Measurements from ENCODE around the gene SUCO. TPM values are rescaled to one million over a fixed set of nuclear protein-coding genes. Genes with fewer than 3 reads are reported as not detected.

Gene SUCO
- total RNA-seq, 4 donors from 2014 or later = 34.7 to 67.9 (median 37.7) TPM

- no peak for TF ChIP-seq POLR2A (IDR thresholded peaks at IDR 0.05)
- no peak for TF ChIP-seq CTCF (IDR thresholded peaks at IDR 0.05)
- no peaks in the 10 kb centered on the region for H3K9me3 ChIP-seq
- H3K27me3 ChIP-seq = no peaks in the 10 kb centered on the region
- no peak overlapping the region for H3K4me3 ChIP-seq (replicated peaks in 1 of 3)
- no peak overlapping the region for H3K27ac ChIP-seq
- DNase-seq = no peak
- H3K4me1 ChIP-seq = no peaks in the 10 kb centered on the region
- intact Hi-C loops (cut with DNase I) = no loop called here
- peaks cover 8 to 12% of the 10 kb centered on the region in 2 donors for H3K36me3 ChIP-seq
Measured at GRCh38 chr1:172607145-172607544, 74.2 kb downstream of the SUCO start.

GRCh38 chr1:172608098-172608601 is 75.2 kb downstream of the SUCO start:
- WGBS, 2 donors = 86 to 88% methylated on average over 4 of the region's 4 CpGs
- peaks cover 8 to 12% of the 10 kb centered on the region in 2 donors for H3K36me3 ChIP-seq
- H3K4me1 ChIP-seq = no peaks in the 10 kb centered on the region
- H3K4me3 ChIP-seq (replicated peaks in 1 of 3) = no peak overlapping the region
- TF ChIP-seq POLR2A (IDR thresholded peaks at IDR 0.05) (no peak), CTCF (IDR thresholded peaks at IDR 0.05) (no peak)
- H3K27me3 ChIP-seq = no peaks in the 10 kb centered on the region
- H3K27ac ChIP-seq = no peak overlapping the region
- no peaks in the 10 kb centered on the region for H3K9me3 ChIP-seq
- intact Hi-C loops (cut with DNase I) = no loop called here
- DNase-seq = no peak

DNA sequence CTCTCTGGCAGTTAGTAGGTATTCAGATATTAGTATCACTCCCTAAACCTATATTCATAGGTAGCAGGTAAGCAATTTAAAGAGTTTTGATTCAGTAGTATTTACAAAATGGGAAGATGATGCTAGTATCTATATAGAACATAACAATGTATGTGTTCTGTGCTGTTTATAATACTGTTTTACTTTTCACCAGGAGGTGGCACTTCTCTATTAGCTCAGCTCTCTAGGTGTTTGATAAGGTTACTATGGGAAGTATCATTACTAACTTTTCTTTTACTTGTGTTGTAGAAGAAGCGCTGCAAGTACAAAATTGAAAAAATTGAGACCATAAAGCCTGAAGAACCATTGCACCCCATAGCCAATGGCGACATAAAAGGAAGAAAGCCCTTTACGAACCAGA is 76.6 kb downstream of the SUCO start:
- Histone ChIP-seq H3K4me1 (no peaks in the 10 kb centered on the region), H3K27me3 (no peaks in the 10 kb centered on the region), H3K9me3 (no peaks in the 10 kb centered on the region), H3K27ac (no peak overlapping the region), H3K4me3 (replicated peaks in 1 of 3) (no peak overlapping the region), H3K36me3 (peaks cover 8 to 12% of the 10 kb centered on the region in 2 donors)
- TF ChIP-seq POLR2A (IDR thresholded peaks at IDR 0.05) (no peak), CTCF (IDR thresholded peaks at IDR 0.05) (no peak)
- intact Hi-C loops (cut with DNase I) = no loop called here
- WGBS, 2 donors = 95 to 97% methylated on average over 3 of the region's 3 CpGs
- no peak for DNase-seq

GRCh38 chr1:172612478-172612877 is 79.5 kb downstream of the SUCO start:
- intact Hi-C loops (cut with DNase I) = no loop called here
- H3K27me3 ChIP-seq = no peaks in the 10 kb centered on the region
- whole genome bisulfite sequencing, 2 donors = 68 to 98% methylated on average over 2 of the region's 2 CpGs

GRCh38 chr1:172613294-172613693 is 80.3 kb downstream of the SUCO start:
- no peak for TF ChIP-seq CTCF (IDR thresholded peaks at IDR 0.05)
- no peak for TF ChIP-seq POLR2A (IDR thresholded peaks at IDR 0.05)
- 80 to 87% methylated on average over 2 of the region's 2 CpGs for WGBS, 2 donors

More at GRCh38 chr1:172612478-172612877, 79.5 kb downstream of the SUCO start:
- no peak overlapping the region for H3K4me3 ChIP-seq (replicated peaks in 1 of 3)
- no peaks in the 10 kb centered on the region for H3K9me3 ChIP-seq
- no peak overlapping the region for H3K27ac ChIP-seq
- H3K36me3 ChIP-seq = peaks cover 8 to 12% of the 10 kb centered on the region in 2 donors
- TF ChIP-seq POLR2A (IDR thresholded peaks at IDR 0.05) (no peak), CTCF (IDR thresholded peaks at IDR 0.05) (no peak)
- no peak for DNase-seq
- H3K4me1 ChIP-seq = no peaks in the 10 kb centered on the region

More at GRCh38 chr1:172613294-172613693, 80.3 kb downstream of the SUCO start:
- no peak for DNase-seq
- Histone ChIP-seq H3K4me3 (replicated peaks in 1 of 3) (no peak overlapping the region), H3K27me3 (no peaks in the 10 kb centered on the region), H3K27ac (no peak overlapping the region), H3K36me3 (peaks cover 8 to 12% of the 10 kb centered on the region in 2 donors), H3K9me3 (no peaks in the 10 kb centered on the region), H3K4me1 (no peaks in the 10 kb centered on the region)
- intact Hi-C loops (cut with DNase I) = no loop called here

Measured in thyroid gland (tissue), 4 donors.